Right atrium auricular region (tissue), 2 donors: ENCODE results near the gene ACY1. TPM values are rescaled to one million over a fixed set of nuclear protein-coding genes. Genes with fewer than 3 reads are reported as not detected.

ENCODE experiments used
- DNase-seq: peaks from one replicate; pipeline ENCODE4 v3.0.0-alpha.2; 2019; ENCODE audit warnings: low spot score
- H3K27ac ChIP-seq, 2 donors: fragments of 200-600 bp; sonication (generic); 1 replicate in 1 of 2; 2 replicates in 1 of 2; pipeline ENCODE4 v1.5.1; 2016 to 2019
- H3K27me3 ChIP-seq, 2 donors: fragments of 200-600 bp; sonication (generic); one replicate each; pipeline versions ENCODE4 v1.5.1 to v1.6.0; 2017 to 2019
- H3K36me3 ChIP-seq: fragments of 200-600 bp; sonication (generic); one replicate; pipeline ENCODE4 v1.5.1; 2016
- H3K4me1 ChIP-seq, 2 donors: fragments of 200-600 bp; sonication (generic); one replicate each; pipeline versions ENCODE4 v1.5.1 to v1.6.0; 2017 to 2019
- H3K4me3 ChIP-seq, 2 donors: fragments of 200-600 bp; sonication (generic); 1 replicate in 1 of 2; 2 replicates in 1 of 2; pipeline ENCODE4 v1.5.1; 2017 to 2019; ENCODE audit warnings: mild to moderate bottlenecking in 1 of 2, moderate library complexity in 1 of 2
- H3K9me3 ChIP-seq, 2 donors: fragments of 200-600 bp; sonication (generic); one replicate each; pipeline ENCODE4 v1.5.1; 2019
- CTCF ChIP-seq, 2 donors: fragments of 200-600 bp; sonication (generic); IDR thresholded peaks; one replicate each; pipeline ENCODE4 v1.5.1; 2019; ENCODE audit warnings: antibody characterized with exemption in 2 of 2
- total RNA-seq, 2 donors: library from RNA; depleted of rRNA; stranded (reverse); fragments of >200 nt; gene quantifications; one replicate each; pipeline ENCODE4 v1.1.0, GENCODE V29; 2016

The ACY1 gene
- total RNA-seq, 2 donors from 2014 or later, result 26.0 to 29.8 TPM

GRCh38 chr3:52019352-52020080 is 36.2 kb downstream of the ACY1 start:
- Histone ChIP-seq H3K36me3 (no peaks in the 10 kb centered on the region), H3K27me3 (no peaks in the 10 kb centered on the region), H3K27ac (peak overlapping the region; percentile 93 to 96), H3K4me1 (peaks cover 0 to 98% of the 10 kb centered on the region in 2 donors), H3K4me3 (no peak overlapping the region), H3K9me3 (no peaks in the 10 kb centered on the region)
- peak; percentile 68 for DNase-seq
- no peak for TF ChIP-seq CTCF (IDR thresholded peaks at IDR 0.05)

- peaks cover 0 to 98% of the 10 kb centered on the region in 2 donors for H3K4me1 ChIP-seq
Observed at GRCh38 chr3:52020796-52021195, 37.5 kb downstream of the ACY1 start.

GRCh38 chr3:52021489-52022268 is 38.3 kb downstream of the ACY1 start:
- Histone ChIP-seq H3K27me3 (no peaks in the 10 kb centered on the region), H3K9me3 (no peaks in the 10 kb centered on the region), H3K36me3 (no peaks in the 10 kb centered on the region), H3K4me3 (no peak overlapping the region), H3K27ac (peak overlapping the region; percentile 93 to 96), H3K4me1 (peaks cover 0 to 96% of the 10 kb centered on the region in 2 donors)
- TF ChIP-seq CTCF (IDR thresholded peaks at IDR 0.05), result no peak
- no peak for DNase-seq

More at GRCh38 chr3:52020796-52021195, 37.5 kb downstream of the ACY1 start:
- Histone ChIP-seq H3K4me3 (no peak overlapping the region), H3K27me3 (no peaks in the 10 kb centered on the region), H3K27ac (peak overlapping the region; percentile 93 to 96), H3K36me3 (no peaks in the 10 kb centered on the region), H3K9me3 (no peaks in the 10 kb centered on the region)
- no peak for DNase-seq
- TF ChIP-seq CTCF (IDR thresholded peaks at IDR 0.05), result no peak

- Histone ChIP-seq H3K4me1 (peaks cover 0 to 88% of the 10 kb centered on the region in 2 donors), H3K27ac (peak overlapping the region; percentile 93 to 96), H3K27me3 (no peaks in the 10 kb centered on the region), H3K4me3 (peak overlapping the region; percentile 24 to 35), H3K36me3 (no peaks in the 10 kb centered on the region), H3K9me3 (no peaks in the 10 kb centered on the region)
- no peak for DNase-seq
- no peak for TF ChIP-seq CTCF (IDR thresholded peaks at IDR 0.05)
Observed at GRCh38 chr3:52022323-52023100, 39.2 kb downstream of the ACY1 start.

- DNase-seq, result no peak
- Histone ChIP-seq H3K27me3 (no peaks in the 10 kb centered on the region), H3K4me1 (peaks cover 0 to 85% of the 10 kb centered on the region in 2 donors), H3K27ac (peak overlapping the region; percentile 93 to 96), H3K36me3 (no peaks in the 10 kb centered on the region), H3K9me3 (no peaks in the 10 kb centered on the region), H3K4me3 (peak overlapping the region; percentile 24 to 35)
- no peak for TF ChIP-seq CTCF (IDR thresholded peaks at IDR 0.05)
Observed at GRCh38 chr3:52023101-52023770, 39.9 kb downstream of the ACY1 start.
